GM12878 (cell line): ENCODE results near the gene AMOTL1. TPM values are rescaled to one million over a fixed set of nuclear protein-coding genes. Genes with fewer than 3 reads are reported as not detected.

Experiments
- ATAC-seq: fragments of 200-7000 bp; cut with Tn5 transposase; 3 replicates; pipeline ENCODE4 v1.9.1; 2020; ENCODE audit warnings: mild to moderate bottlenecking, moderate library complexity
- BruUV-seq: library from RNA; stranded (reverse); fragments of 400-500 nt; replicated peaks from 2 replicates; lab custom pipeline; 2021; lab: Mats Ljungman, UMichigan
- CTCF ChIA-PET: fragments of 300-600 bp; sonication (Branson Sonifier 250); formaldehyde crosslinking; extraction: SDS; loops from one replicate; lab custom pipeline; 2021; ENCODE audit warnings: inconsistent platforms; lab: Yijun Ruan, JAX
- POLR2A ChIA-PET: fragments of 350-600 bp; formaldehyde crosslinking; extraction: SDS; loops from one replicate; lab custom pipeline; 2021; ENCODE audit warnings: inconsistent platforms; lab: Charles Lee
- RAD21 ChIA-PET: fragments of 300-600 bp; sonication (Branson Sonifier 250); formaldehyde crosslinking; loops from one replicate; lab custom pipeline; 2023; ENCODE audit warnings: antibody characterized with exemption; ENCODE audit not compliant: unreplicated experiment; lab: Charles Lee
- SMC1A ChIA-PET: fragments of 300-600 bp; sonication (Branson Sonifier 250); formaldehyde crosslinking; loops from one replicate; lab custom pipeline; 2023; ENCODE audit not compliant: unreplicated experiment, uncharacterized antibody; lab: Charles Lee
- DNase-seq: peaks from one replicate; pipeline ENCODE4 v3.0.0-alpha.2; 2011; ENCODE audit warnings: low read depth, low spot score
- FAIRE-seq: peaks from 3 replicates; lab custom pipeline; 2011; peaks lifted over from hg19 to GRCh38; lab: Jason Lieb, UNC
- H2AFZ ChIP-seq: 2 replicates; pipeline ENCODE4 v1.6.0; 2011; ENCODE audit warnings: low read depth, low read length, control low read depth; ENCODE audit not compliant: control insufficient read depth
- H3K27ac ChIP-seq: 2 replicates; pipeline ENCODE4 v1.5.1; 2011; ENCODE audit warnings: control low read depth; ENCODE audit not compliant: control insufficient read depth, insufficient read depth
- H3K27me3 ChIP-seq, 2 experiments: replicated peaks in 1 of 2; 2 replicates each; pipeline versions ENCODE4 v1.6.0 to v1.6.1; 2011; ENCODE audit warnings: low read length in 1 of 2; ENCODE audit not compliant: control insufficient read depth in 2 of 2, insufficient read depth in 2 of 2
- H3K36me3 ChIP-seq, 2 experiments: 2 replicates each; pipeline ENCODE4 v1.5.1; 2011; ENCODE audit warnings: low read length in 1 of 2; ENCODE audit not compliant: control insufficient read depth in 2 of 2, insufficient read depth in 2 of 2
- H3K4me1 ChIP-seq: 2 replicates; pipeline ENCODE4 v1.6.1; 2011; ENCODE audit warnings: mild to moderate bottlenecking, low read length, moderate library complexity, mixed read lengths; ENCODE audit not compliant: control insufficient read depth, insufficient read depth
- H3K4me2 ChIP-seq: 2 replicates; pipeline ENCODE4 v1.6.0; 2011; ENCODE audit warnings: control low read depth; ENCODE audit not compliant: control insufficient read depth, insufficient read depth
- H3K4me3 ChIP-seq: fragments of 200-600 bp; sonication (generic); 2 replicates; pipeline ENCODE4 v1.5.1; 2016
- H3K79me2 ChIP-seq: 2 replicates; pipeline ENCODE4 v1.6.0; 2011; ENCODE audit warnings: low read length; ENCODE audit not compliant: control insufficient read depth, insufficient read depth
- H3K9ac ChIP-seq: 2 replicates; pipeline ENCODE4 v1.8.0; 2011; ENCODE audit warnings: low read length, control low read depth, mixed read lengths; ENCODE audit not compliant: control insufficient read depth, insufficient read depth
- H3K9me3 ChIP-seq: replicated peaks from 3 replicates; pipeline ENCODE4 v1.5.1; 2011; ENCODE audit warnings: mild to moderate bottlenecking, low read length; ENCODE audit not compliant: control insufficient read depth, insufficient read depth
- H4K20me1 ChIP-seq: 2 replicates; pipeline ENCODE4 v1.6.0; 2011; ENCODE audit not compliant: control insufficient read depth, insufficient read depth
- ASH2L ChIP-seq: fragments of 300-600, 200-600 bp; sonication (generic); IDR thresholded peaks from 2 replicates; pipeline ENCODE4 v1.6.1; 2017; ENCODE audit warnings: low read depth, mild to moderate bottlenecking, borderline replicate concordance
- ETV6 ChIP-seq, 2 experiments: fragments of 450-650 bp in 1 of 2; IDR thresholded peaks in 1 of 2; conservative IDR thresholded peaks in 1 of 2; 2 replicates each; pipeline ENCODE4 v1.6.1; 2014; ENCODE audit warnings: antibody characterized with exemption in 1 of 2, borderline replicate concordance in 1 of 2, low read depth in 1 of 2, mild to moderate bottlenecking in 1 of 2, moderate library complexity in 1 of 2
- GATAD2B ChIP-seq: fragments of 450-650 bp; conservative IDR thresholded peaks from 2 replicates; pipeline ENCODE4 v1.6.1; 2017; ENCODE audit warnings: low read depth, mild to moderate bottlenecking, moderate library complexity
- MEF2B ChIP-seq: fragments of 450-650 bp; IDR thresholded peaks from 2 replicates; pipeline ENCODE4 v1.6.1; 2018; ENCODE audit warnings: mild to moderate bottlenecking, moderate library complexity; ENCODE audit not compliant: partially characterized antibody, poor library complexity, severe bottlenecking
- MXI1 ChIP-seq: fragments of 150-350 bp; IDR thresholded peaks from 2 replicates; pipeline ENCODE4 v1.6.1; 2011; ENCODE audit warnings: low read depth, mild to moderate bottlenecking, inconsistent platforms, low read length, improper control_type of control experiment
- NBN ChIP-seq: fragments of 450-650 bp; IDR thresholded peaks from 2 replicates; pipeline ENCODE4 v1.6.1; 2016
- PAX5 ChIP-seq: IDR thresholded peaks from 2 replicates; pipeline ENCODE4 v1.6.1; 2011; ENCODE audit warnings: low read depth, low read length, borderline replicate concordance
- RB1 ChIP-seq: fragments of 450-650 bp; formaldehyde crosslinking; IDR thresholded peaks from 2 replicates; pipeline ENCODE4 v1.6.1; 2017; ENCODE audit warnings: mild to moderate bottlenecking, borderline replicate concordance
- RCOR1 ChIP-seq: conservative IDR thresholded peaks from 2 replicates; pipeline ENCODE4 v1.6.1; 2012; ENCODE audit warnings: low read depth, low read length, improper control_type of control experiment
- RFX5 ChIP-seq: IDR thresholded peaks from 2 replicates; pipeline ENCODE4 v1.6.1; 2011; ENCODE audit warnings: low read depth, low read length, improper control_type of control experiment
- RUNX3 ChIP-seq: IDR thresholded peaks from 2 replicates; pipeline ENCODE4 v1.6.1; 2012; ENCODE audit warnings: low read length, inconsistent platforms
- SMC3 ChIP-seq: IDR thresholded peaks from 2 replicates; pipeline ENCODE4 v1.6.1; 2011; ENCODE audit warnings: low read length, improper control_type of control experiment, borderline replicate concordance
- SP1 ChIP-seq: IDR thresholded peaks from one replicate; pipeline ENCODE4 v1.6.1; 2011; ENCODE audit warnings: low read depth, low read length
- SREBF1 ChIP-seq: IDR thresholded peaks from 2 replicates; pipeline ENCODE4 v1.6.1; 2012; ENCODE audit warnings: mild to moderate bottlenecking, low read length
- SREBF2 ChIP-seq: IDR thresholded peaks from 2 replicates; pipeline ENCODE4 v1.6.1; 2012; ENCODE audit warnings: mild to moderate bottlenecking, low read length
- ZNF274 ChIP-seq: IDR thresholded peaks from one replicate; pipeline ENCODE4 v1.8.0; 2011; ENCODE audit not compliant: insufficient read length, insufficient read depth
- WGBS: methylation state at CpG from one replicate; pipeline ENCODE4 v1.1.6; 2016; ENCODE audit warnings: low lambda C conversion rate; ENCODE audit not compliant: insufficient replicate concordance, insufficient coverage; ENCODE audit errors: missing lambda C conversion rate; 5-methylcytosine and 5-hydroxymethylcytosine counted together
- in situ Hi-C: fragments of 300-500 bp; cut with MboI; formaldehyde crosslinking; loops from 9 replicates; pipeline ENCODE4 v1.14.3; 2018; ENCODE audit warnings: mixed read lengths
- intact Hi-C: fragments of 100-400 bp; cut with micrococcal nuclease; formaldehyde crosslinking; loops from one replicate; pipeline ENCODE4 v1.14.2; 2022; ENCODE audit not compliant: unreplicated experiment
- polyA plus RNA-seq, 11 experiments: library from polyadenylated mRNA; depleted of rRNA in 4 of 11; unstranded in 6 of 11; stranded (reverse) in 5 of 11; fragments of >200 nt; fragmentation: Nextera tagmentation in 4 of 11; fragmentation: Illumina TruSeq in 1 of 11; extraction: Ambion mirVana in 4 of 11; extraction: Trizol in 1 of 11; gene quantifications; 1 replicate in 1 of 11; 2 replicates in 10 of 11; pipeline versions ENCODE4 v1.2.1 to v1.2.3, GENCODE V29; 2011 to 2016; ENCODE audit warnings: inconsistent platforms in 2 of 11, missing spikeins in 2 of 11, low read depth in 1 of 11
- total RNA-seq, 4 experiments: library from RNA; depleted of rRNA in 3 of 4; stranded (reverse); fragments of >200 nt in 3 of 4; fragmentation: Illumina TruSeq in 1 of 4; extraction: Trizol in 1 of 4; gene quantifications; 2 replicates each; pipeline versions ENCODE4 v1.2.1 to v1.2.3, GENCODE V29; 2013 to 2021
- TF ChIP-seq, protein P1 (sequence below): fragments of 150-350 bp; IDR thresholded peaks from 2 replicates; pipeline ENCODE4 v1.6.1; 2014; ENCODE audit warnings: mild to moderate bottlenecking, low read depth, low read length
- TF ChIP-seq, protein P2 (sequence below): fragments of 450-650 bp; IDR thresholded peaks from 2 replicates; pipeline ENCODE4 v1.6.1; 2016; ENCODE audit warnings: mild to moderate bottlenecking

Gene AMOTL1
- total and polyA plus RNA-seq, 10 of the 15 experiments (the other 5 are each of a cell fraction or from before 2014, with no cell fraction given) = under 0.01 to 0.41 (median 0.01) TPM; not detected in 7

DNA sequence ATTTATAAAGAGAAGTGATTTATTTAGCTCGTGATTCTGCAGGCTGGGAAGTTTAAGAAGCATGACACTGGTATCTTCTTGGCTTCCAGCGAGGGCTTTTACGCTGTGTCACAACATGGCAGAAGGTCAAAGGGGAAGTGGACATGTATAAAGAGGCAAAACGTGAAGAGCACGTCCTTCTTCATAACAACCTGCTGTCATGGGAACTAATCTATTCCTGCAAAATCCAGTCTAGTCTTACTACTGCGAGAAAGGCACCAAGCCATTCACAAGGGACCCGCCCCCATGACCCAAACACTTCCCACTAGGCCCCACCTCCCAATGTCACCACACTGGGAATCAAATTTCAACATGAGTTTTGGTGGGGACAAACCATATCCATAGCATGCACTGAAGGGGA is 58.3 kb downstream of the AMOTL1 start:
- in situ Hi-C loops (no loop called here), intact Hi-C loops (no loop called here)
- H2AFZ ChIP-seq = no peak overlapping the region
- H3K36me3 ChIP-seq = no peaks in the 10 kb centered on the region
- H3K4me1 ChIP-seq = no peaks in the 10 kb centered on the region
- DNase-seq (no peak), FAIRE-seq (no peak), ATAC-seq (no peak)
- H3K27me3 ChIP-seq = no peaks in the 10 kb centered on the region; a peak in 1 of 4 replicates
- ChIA-PET CTCF (no interaction called here), RAD21 (no interaction called here), SMC1A (interaction anchor here (1.1 kb wide), 1 partner anchor 19 kb away, joined by 3 read pairs; no protein-coding TSS in a partner anchor), POLR2A (no interaction called here)
- H3K79me2 ChIP-seq = no peaks in the 10 kb centered on the region
- H3K27ac ChIP-seq = no peak overlapping the region
- H3K9me3 ChIP-seq = no peaks in the 10 kb centered on the region
- H3K9ac ChIP-seq = no peak overlapping the region
- WGBS = 15% methylated on average over 7 of the region's 7 CpGs
- no TSS peak for BruUV-seq
- no peak overlapping the region for H3K4me2 ChIP-seq
- H4K20me1 ChIP-seq = no peaks in the 10 kb centered on the region
- no peak overlapping the region for H3K4me3 ChIP-seq
- no peak for TF ChIP-seq RUNX3
- no peak for TF ChIP-seq SREBF1
- TF ChIP-seq PAX5 = no peak
- TF ChIP-seq, protein P1, sequence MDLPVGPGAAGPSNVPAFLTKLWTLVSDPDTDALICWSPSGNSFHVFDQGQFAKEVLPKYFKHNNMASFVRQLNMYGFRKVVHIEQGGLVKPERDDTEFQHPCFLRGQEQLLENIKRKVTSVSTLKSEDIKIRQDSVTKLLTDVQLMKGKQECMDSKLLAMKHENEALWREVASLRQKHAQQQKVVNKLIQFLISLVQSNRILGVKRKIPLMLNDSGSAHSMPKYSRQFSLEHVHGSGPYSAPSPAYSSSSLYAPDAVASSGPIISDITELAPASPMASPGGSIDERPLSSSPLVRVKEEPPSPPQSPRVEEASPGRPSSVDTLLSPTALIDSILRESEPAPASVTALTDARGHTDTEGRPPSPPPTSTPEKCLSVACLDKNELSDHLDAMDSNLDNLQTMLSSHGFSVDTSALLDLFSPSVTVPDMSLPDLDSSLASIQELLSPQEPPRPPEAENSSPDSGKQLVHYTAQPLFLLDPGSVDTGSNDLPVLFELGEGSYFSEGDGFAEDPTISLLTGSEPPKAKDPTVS = no peak
- no peak for TF ChIP-seq RB1
- no peak for TF ChIP-seq RCOR1
- TF ChIP-seq NBN = no peak
- no peak for TF ChIP-seq SP1
- TF ChIP-seq MEF2B = no peak
- no peak for TF ChIP-seq GATAD2B
- TF ChIP-seq ASH2L = no peak
- no peak for TF ChIP-seq ETV6 (conservative IDR thresholded peaks at IDR 0.05 in 1 of 2, IDR thresholded peaks at IDR 0.05 in 1 of 2; ENCODE audit: borderline replicate concordance in 1 of 2, low read depth in 1 of 2)
- no peak for TF ChIP-seq SMC3
- TF ChIP-seq ZNF274 = no peak
- TF ChIP-seq SREBF2 = no peak
- TF ChIP-seq, protein P2, sequence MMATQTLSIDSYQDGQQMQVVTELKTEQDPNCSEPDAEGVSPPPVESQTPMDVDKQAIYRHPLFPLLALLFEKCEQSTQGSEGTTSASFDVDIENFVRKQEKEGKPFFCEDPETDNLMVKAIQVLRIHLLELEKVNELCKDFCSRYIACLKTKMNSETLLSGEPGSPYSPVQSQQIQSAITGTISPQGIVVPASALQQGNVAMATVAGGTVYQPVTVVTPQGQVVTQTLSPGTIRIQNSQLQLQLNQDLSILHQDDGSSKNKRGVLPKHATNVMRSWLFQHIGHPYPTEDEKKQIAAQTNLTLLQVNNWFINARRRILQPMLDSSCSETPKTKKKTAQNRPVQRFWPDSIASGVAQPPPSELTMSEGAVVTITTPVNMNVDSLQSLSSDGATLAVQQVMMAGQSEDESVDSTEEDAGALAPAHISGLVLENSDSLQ = no peak
- no peak for TF ChIP-seq MXI1
- no peak for TF ChIP-seq RFX5
